ENCODE results near the gene ARHGEF11. TPM values are rescaled to one million over a fixed set of nuclear protein-coding genes. Genes with fewer than 3 reads are reported as not detected.
A peak's percentile ranks its signal among the peaks of the same experiment; 100 is the strongest.

Gene ARHGEF11
- total RNA-seq, 2 donors from 2014 or later = 35.2 to 43.3 TPM

GRCh38 chr1:156921053-156921529, 124.5 kb downstream of the ARHGEF11 start:
- DNase-seq = no peak
- Histone ChIP-seq H3K4me3 (no peak overlapping the region), H3K27me3 (peaks cover 61% of the 10 kb centered on the region), H3K9me3 (no peaks in the 10 kb centered on the region), H3K36me3 (no peaks in the 10 kb centered on the region), H3K9ac (ENCODE audit: low read depth in 2 of 2, low read length in 2 of 2) (no peak overlapping the region), H3K4me1 (no peaks in the 10 kb centered on the region), H3K27ac (no peak overlapping the region)
- TF ChIP-seq CTCF (IDR thresholded peaks at IDR 0.05) = no peak
- intact Hi-C loops (cut with DNase I) = loop anchor here (10.0 kb wide), 1 partner anchor 126 kb away; no protein-coding TSS in a partner anchor

GRCh38 chr1:156920233-156921052, 125.1 kb downstream of the ARHGEF11 start, which contains the start of gene LRRC71:
Gene LRRC71, plus strand, starts transcription at chr1:156920632. Its CDS starts 172 bp downstream, at chr1:156920804.
- no peaks in the 10 kb centered on the region for H3K9me3 ChIP-seq
- peak; percentile 82 for DNase-seq
- H3K4me3 ChIP-seq = no peak within 1 kb of the TSS
- no peaks in the 10 kb centered on the region for H3K4me1 ChIP-seq
- H3K27me3 ChIP-seq = peaks cover 55% of the 10 kb centered on the region
- no peak within 1 kb of the TSS for H3K27ac ChIP-seq
- TF ChIP-seq CTCF (IDR thresholded peaks at IDR 0.05) = peak; percentile 84
- no peaks in the 10 kb centered on the region for H3K36me3 ChIP-seq
- no peak within 1 kb of the TSS for H3K9ac ChIP-seq (ENCODE audit: low read depth in 2 of 2, low read length in 2 of 2)
- intact Hi-C loops (cut with DNase I) = loop anchor here (10.0 kb wide), 1 partner anchor 126 kb away; no protein-coding TSS in a partner anchor

GRCh38 chr1:156914440-156914856, 131.1 kb downstream of the ARHGEF11 start:
- Histone ChIP-seq H3K9ac (ENCODE audit: low read depth in 2 of 2, low read length in 2 of 2) (no peak overlapping the region), H3K27ac (no peak overlapping the region), H3K36me3 (no peaks in the 10 kb centered on the region), H3K4me1 (peaks cover 3% of the 10 kb centered on the region), H3K4me3 (no peak overlapping the region), H3K27me3 (no peaks in the 10 kb centered on the region), H3K9me3 (no peaks in the 10 kb centered on the region)
- no peak for TF ChIP-seq CTCF (IDR thresholded peaks at IDR 0.05)
- intact Hi-C loops (cut with DNase I) = loop anchor here (5.0 kb wide), 1 partner anchor 158 kb away; no protein-coding TSS in a partner anchor
- no peak for DNase-seq

GRCh38 chr1:156913809-156914387, 131.6 kb downstream of the ARHGEF11 start:
- intact Hi-C loops (cut with DNase I) = loop anchor here (5.0 kb wide), 1 partner anchor 158 kb away; no protein-coding TSS in a partner anchor
- Histone ChIP-seq H3K4me3 (no peak overlapping the region), H3K27ac (no peak overlapping the region), H3K36me3 (no peaks in the 10 kb centered on the region), H3K27me3 (no peaks in the 10 kb centered on the region), H3K9ac (ENCODE audit: low read depth in 2 of 2, low read length in 2 of 2) (no peak overlapping the region), H3K9me3 (no peaks in the 10 kb centered on the region), H3K4me1 (peaks cover 3% of the 10 kb centered on the region)
- no peak for DNase-seq
- no peak for TF ChIP-seq CTCF (IDR thresholded peaks at IDR 0.05)

All from colonic mucosa (tissue), 4 donors.